Measurements from ENCODE around the gene SCTR. TPM values are rescaled to one million over a fixed set of nuclear protein-coding genes. Genes with fewer than 3 reads are reported as not detected.

SCTR gene
- total RNA-seq, 1 donor from 2014 or later = not detected

GRCh38 chr2:119478978-119479295 is 45.3 kb downstream of the SCTR start:
- H3K36me3 ChIP-seq = no peaks in the 10 kb centered on the region
- no peaks in the 10 kb centered on the region for H3K9me3 ChIP-seq
- H3K4me1 ChIP-seq = peaks cover 17 to 25% of the 10 kb centered on the region in 2 donors
- DNase-seq (ENCODE audit: low spot score in 2 of 2) = no peak
- H3K4me3 ChIP-seq = no peak overlapping the region
- no peak for TF ChIP-seq CTCF (IDR thresholded peaks at IDR 0.05)
- H3K27ac ChIP-seq = no peak overlapping the region
- H3K27me3 ChIP-seq = no peaks in the 10 kb centered on the region
- intact Hi-C loops (cut with DNase I) = no loop called here

- Histone ChIP-seq H3K4me3 (no peak overlapping the region), H3K4me1 (peaks cover 13 to 20% of the 10 kb centered on the region in 2 donors), H3K9me3 (no peaks in the 10 kb centered on the region), H3K36me3 (no peaks in the 10 kb centered on the region), H3K27me3 (no peaks in the 10 kb centered on the region), H3K27ac (no peak overlapping the region)
- TF ChIP-seq CTCF (IDR thresholded peaks at IDR 0.05) = no peak
- peak in 1 of 2 donors; percentile 54 for DNase-seq (ENCODE audit: low spot score in 2 of 2)
- intact Hi-C loops (cut with DNase I) = no loop called here
Measured at GRCh38 chr2:119478188-119478977, 45.9 kb downstream of the SCTR start.

GRCh38 chr2:119477113-119477505 is 47.2 kb downstream of the SCTR start:
- Histone ChIP-seq H3K9me3 (no peaks in the 10 kb centered on the region), H3K4me1 (peaks cover 1 to 8% of the 10 kb centered on the region in 2 donors), H3K27ac (no peak overlapping the region), H3K36me3 (no peaks in the 10 kb centered on the region), H3K4me3 (no peak overlapping the region), H3K27me3 (no peaks in the 10 kb centered on the region)
- DNase-seq (ENCODE audit: low spot score in 2 of 2) = peak in 1 of 2 donors; percentile 52
- intact Hi-C loops (cut with DNase I) = no loop called here
- no peak for TF ChIP-seq CTCF (IDR thresholded peaks at IDR 0.05)

- no peaks in the 10 kb centered on the region for H3K36me3 ChIP-seq
- H3K9me3 ChIP-seq = no peaks in the 10 kb centered on the region
- H3K4me3 ChIP-seq = no peak overlapping the region
- H3K27me3 ChIP-seq = no peaks in the 10 kb centered on the region
- TF ChIP-seq CTCF (IDR thresholded peaks at IDR 0.05) = peak; percentile 86 to 99 (median 96)
- peak in 1 of 2 donors; percentile 70 for DNase-seq (ENCODE audit: low spot score in 2 of 2)
- H3K4me1 ChIP-seq = peaks cover 0 to 2% of the 10 kb centered on the region in 2 donors
- H3K27ac ChIP-seq = no peak overlapping the region
- intact Hi-C loops (cut with DNase I) = loop anchor here (1.0 kb wide), 1 partner anchor 69 kb away; no protein-coding TSS in a partner anchor
Measured at GRCh38 chr2:119476301-119477112, 47.8 kb downstream of the SCTR start.

GRCh38 chr2:119475857-119476244 is 48.4 kb downstream of the SCTR start:
- Histone ChIP-seq H3K4me3 (no peak overlapping the region), H3K9me3 (no peaks in the 10 kb centered on the region), H3K27me3 (no peaks in the 10 kb centered on the region), H3K4me1 (no peaks in the 10 kb centered on the region), H3K36me3 (no peaks in the 10 kb centered on the region), H3K27ac (no peak overlapping the region)
- peak in 1 of 2 donors; percentile 58 for DNase-seq (ENCODE audit: low spot score in 2 of 2)
- no peak for TF ChIP-seq CTCF (IDR thresholded peaks at IDR 0.05)
- intact Hi-C loops (cut with DNase I) = loop anchor here (1.0 kb wide), 1 partner anchor 69 kb away; no protein-coding TSS in a partner anchor

Data from ascending aorta (tissue), 2 donors.